ENCODE data around the gene SPEN. TPM values are rescaled to one million over a fixed set of nuclear protein-coding genes. Genes with fewer than 3 reads are reported as not detected.

Gene SPEN
- total RNA-seq, 1 donor from 2014 or later, result 54.7 TPM

GRCh38 chr1:15945011-15945831, 97.7 kb downstream of the SPEN start:
- peaks cover 81% of the 10 kb centered on the region for H3K36me3 ChIP-seq
- H3K4me1 ChIP-seq, result peaks cover 26% of the 10 kb centered on the region
- H3K9me3 ChIP-seq, result no peaks in the 10 kb centered on the region
- ATAC-seq (no peak), DNase-seq (no peak)
- TF ChIP-seq, protein P1, sequence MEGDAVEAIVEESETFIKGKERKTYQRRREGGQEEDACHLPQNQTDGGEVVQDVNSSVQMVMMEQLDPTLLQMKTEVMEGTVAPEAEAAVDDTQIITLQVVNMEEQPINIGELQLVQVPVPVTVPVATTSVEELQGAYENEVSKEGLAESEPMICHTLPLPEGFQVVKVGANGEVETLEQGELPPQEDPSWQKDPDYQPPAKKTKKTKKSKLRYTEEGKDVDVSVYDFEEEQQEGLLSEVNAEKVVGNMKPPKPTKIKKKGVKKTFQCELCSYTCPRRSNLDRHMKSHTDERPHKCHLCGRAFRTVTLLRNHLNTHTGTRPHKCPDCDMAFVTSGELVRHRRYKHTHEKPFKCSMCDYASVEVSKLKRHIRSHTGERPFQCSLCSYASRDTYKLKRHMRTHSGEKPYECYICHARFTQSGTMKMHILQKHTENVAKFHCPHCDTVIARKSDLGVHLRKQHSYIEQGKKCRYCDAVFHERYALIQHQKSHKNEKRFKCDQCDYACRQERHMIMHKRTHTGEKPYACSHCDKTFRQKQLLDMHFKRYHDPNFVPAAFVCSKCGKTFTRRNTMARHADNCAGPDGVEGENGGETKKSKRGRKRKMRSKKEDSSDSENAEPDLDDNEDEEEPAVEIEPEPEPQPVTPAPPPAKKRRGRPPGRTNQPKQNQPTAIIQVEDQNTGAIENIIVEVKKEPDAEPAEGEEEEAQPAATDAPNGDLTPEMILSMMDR (IDR thresholded peaks at IDR 0.05), result no peak
- no peak overlapping the region for H3K27ac ChIP-seq
- H3K4me3 ChIP-seq, result no peak overlapping the region
- H3K27me3 ChIP-seq (ENCODE audit: low read depth), result no peaks in the 10 kb centered on the region
- intact Hi-C loops (cut with DNase I), result no loop called here

DNA sequence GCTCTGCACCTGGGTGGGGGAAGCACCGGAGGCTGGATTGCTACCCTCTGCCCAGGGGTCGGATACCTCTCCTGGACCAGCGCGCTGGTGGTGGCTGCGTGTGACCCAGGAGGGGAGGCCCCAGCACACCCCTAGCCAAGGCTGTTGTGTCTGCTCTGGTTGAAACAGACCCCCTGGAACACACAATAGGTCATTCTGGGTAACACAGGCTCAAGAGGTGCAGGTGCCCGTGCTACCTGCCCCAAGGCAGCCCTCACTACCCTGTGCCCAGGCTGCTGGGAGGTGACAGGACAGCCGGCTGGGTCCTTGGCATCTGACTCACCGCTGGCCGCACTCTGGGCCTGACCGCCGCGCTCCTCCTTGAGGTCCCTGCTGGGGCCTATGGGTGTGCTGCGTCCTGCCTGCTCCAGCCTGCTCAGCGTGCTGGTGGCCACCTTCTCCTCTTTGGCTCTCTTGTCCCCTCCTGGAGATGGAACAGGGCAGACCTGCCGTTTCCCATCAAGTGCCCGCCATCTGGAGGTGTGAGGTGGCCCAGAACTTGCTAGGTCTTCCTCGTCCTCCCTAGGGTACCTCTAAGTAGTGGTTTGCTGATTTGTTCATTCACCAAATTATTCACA, 98.4 kb downstream of the SPEN start:
- H3K36me3 ChIP-seq, result peaks cover 74% of the 10 kb centered on the region
- no peak for ATAC-seq
- intact Hi-C loops (cut with DNase I), result no loop called here
- DNase-seq, result no peak
- TF ChIP-seq, protein P1 (IDR thresholded peaks at IDR 0.05), result no peak
- H3K27ac ChIP-seq, result no peak overlapping the region
- no peaks in the 10 kb centered on the region for H3K9me3 ChIP-seq
- H3K4me1 ChIP-seq, result peaks cover 33% of the 10 kb centered on the region
- H3K4me3 ChIP-seq, result no peak overlapping the region
- H3K27me3 ChIP-seq (ENCODE audit: low read depth), result no peaks in the 10 kb centered on the region

GRCh38 chr1:15946571-15947381, 99.3 kb downstream of the SPEN start:
- Histone ChIP-seq H3K9me3 (no peaks in the 10 kb centered on the region), H3K4me1 (peaks cover 41% of the 10 kb centered on the region), H3K4me3 (no peak overlapping the region), H3K36me3 (peaks cover 66% of the 10 kb centered on the region), H3K27ac (no peak overlapping the region), H3K27me3 (ENCODE audit: low read depth) (no peaks in the 10 kb centered on the region)
- TF ChIP-seq, protein P1 (IDR thresholded peaks at IDR 0.05), result no peak
- ATAC-seq, result no peak
- DNase-seq, result no peak
- intact Hi-C loops (cut with DNase I), result no loop called here

GRCh38 chr1:15947382-15948090, 100.0 kb downstream of the SPEN start:
- no peak for DNase-seq
- no peak for ATAC-seq
- peak overlapping the region; percentile 86 for H3K27ac ChIP-seq
- peaks cover 58% of the 10 kb centered on the region for H3K36me3 ChIP-seq
- H3K4me1 ChIP-seq, result peaks cover 49% of the 10 kb centered on the region
- no peaks in the 10 kb centered on the region for H3K9me3 ChIP-seq
- TF ChIP-seq, protein P1 (IDR thresholded peaks at IDR 0.05), result no peak
- H3K4me3 ChIP-seq, result no peak overlapping the region
- H3K27me3 ChIP-seq (ENCODE audit: low read depth), result no peaks in the 10 kb centered on the region
- intact Hi-C loops (cut with DNase I), result no loop called here

- Histone ChIP-seq H3K36me3 (peaks cover 52% of the 10 kb centered on the region), H3K4me1 (peaks cover 55% of the 10 kb centered on the region), H3K27ac (peak overlapping the region; percentile 86), H3K4me3 (no peak overlapping the region), H3K27me3 (ENCODE audit: low read depth) (no peaks in the 10 kb centered on the region), H3K9me3 (no peaks in the 10 kb centered on the region)
- TF ChIP-seq, protein P1 (IDR thresholded peaks at IDR 0.05), result no peak
- ATAC-seq (no peak), DNase-seq (no peak)
- intact Hi-C loops (cut with DNase I), result no loop called here
These were observed 100.6 kb downstream of the SPEN start for GRCh38 chr1:15948091-15948591.

Data from lower lobe of right lung (tissue), 2 donors.